ENCODE data around the gene FADS1. TPM values are rescaled to one million over a fixed set of nuclear protein-coding genes. Genes with fewer than 3 reads are reported as not detected.

Gene FADS1
- total RNA-seq, 1 donor from 2014 or later, result 74.6 TPM

- H3K4me1 ChIP-seq (ENCODE audit: insufficient read depth, low read length), result peaks cover 14% of the 10 kb centered on the region
- H3K9ac ChIP-seq (ENCODE audit: low read length), result no peak overlapping the region
- peaks cover 16% of the 10 kb centered on the region for H4K20me1 ChIP-seq (ENCODE audit: insufficient read depth, low read length)
- no peaks in the 10 kb centered on the region for H3K9me3 ChIP-seq (ENCODE audit: insufficient read depth, low read depth, low read length)
- no peaks in the 10 kb centered on the region for H3K9me3 Mint-ChIP-seq (ENCODE audit: unreplicated experiment)
- no peaks in the 10 kb centered on the region for H3K27me3 Mint-ChIP-seq (ENCODE audit: low read depth, unreplicated experiment)
- H3K27ac ChIP-seq (ENCODE audit: low read depth, low read length), result no peak overlapping the region
- no peak overlapping the region for H2AFZ ChIP-seq (ENCODE audit: low read depth, low read length)
- no peaks in the 10 kb centered on the region for H3K27me3 ChIP-seq (ENCODE audit: insufficient read depth, low read length)
- no peak overlapping the region for H3K4me3 ChIP-seq (ENCODE audit: insufficient read depth, low read depth, low read length)
- no peak overlapping the region for H3K4me3 Mint-ChIP-seq (ENCODE audit: unreplicated experiment)
- FAIRE-seq (no peak), DNase-seq (ENCODE audit: low read depth) (no peak)
- TF ChIP-seq, protein P1, sequence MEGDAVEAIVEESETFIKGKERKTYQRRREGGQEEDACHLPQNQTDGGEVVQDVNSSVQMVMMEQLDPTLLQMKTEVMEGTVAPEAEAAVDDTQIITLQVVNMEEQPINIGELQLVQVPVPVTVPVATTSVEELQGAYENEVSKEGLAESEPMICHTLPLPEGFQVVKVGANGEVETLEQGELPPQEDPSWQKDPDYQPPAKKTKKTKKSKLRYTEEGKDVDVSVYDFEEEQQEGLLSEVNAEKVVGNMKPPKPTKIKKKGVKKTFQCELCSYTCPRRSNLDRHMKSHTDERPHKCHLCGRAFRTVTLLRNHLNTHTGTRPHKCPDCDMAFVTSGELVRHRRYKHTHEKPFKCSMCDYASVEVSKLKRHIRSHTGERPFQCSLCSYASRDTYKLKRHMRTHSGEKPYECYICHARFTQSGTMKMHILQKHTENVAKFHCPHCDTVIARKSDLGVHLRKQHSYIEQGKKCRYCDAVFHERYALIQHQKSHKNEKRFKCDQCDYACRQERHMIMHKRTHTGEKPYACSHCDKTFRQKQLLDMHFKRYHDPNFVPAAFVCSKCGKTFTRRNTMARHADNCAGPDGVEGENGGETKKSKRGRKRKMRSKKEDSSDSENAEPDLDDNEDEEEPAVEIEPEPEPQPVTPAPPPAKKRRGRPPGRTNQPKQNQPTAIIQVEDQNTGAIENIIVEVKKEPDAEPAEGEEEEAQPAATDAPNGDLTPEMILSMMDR (IDR thresholded peaks at IDR 0.05; ENCODE audit: insufficient read depth, low read depth, low read length), result no peak
- TF ChIP-seq EZH2 (IDR thresholded peaks at IDR 0.05; ENCODE audit: insufficient read depth, low read length), result no peak
- H3K36me3 Mint-ChIP-seq (ENCODE audit: low read depth, unreplicated experiment), result peaks cover 4% of the 10 kb centered on the region
- peaks cover 30% of the 10 kb centered on the region for H3K79me2 ChIP-seq (ENCODE audit: insufficient read depth, low read length)
- H3K4me2 ChIP-seq (ENCODE audit: low read length), result no peak overlapping the region
- H3K36me3 ChIP-seq (ENCODE audit: insufficient read depth, low read length), result no peaks in the 10 kb centered on the region
- H3K4me1 Mint-ChIP-seq (ENCODE audit: low read depth, unreplicated experiment), result peaks cover 19% of the 10 kb centered on the region
- no peak overlapping the region for H3K27ac Mint-ChIP-seq (ENCODE audit: unreplicated experiment)
Measured at GRCh38 chr11:61763930-61764605, 52.7 kb downstream of the FADS1 start.

GRCh38 chr11:61762798-61763197 lies 54.0 kb downstream of the FADS1 start:
- H3K27me3 ChIP-seq (ENCODE audit: insufficient read depth, low read length), result no peaks in the 10 kb centered on the region
- no peaks in the 10 kb centered on the region for H3K9me3 Mint-ChIP-seq (ENCODE audit: unreplicated experiment)
- H3K9ac ChIP-seq (ENCODE audit: low read length), result no peak overlapping the region
- H3K36me3 Mint-ChIP-seq (ENCODE audit: low read depth, unreplicated experiment), result peaks cover 4% of the 10 kb centered on the region
- no peak overlapping the region for H3K4me3 Mint-ChIP-seq (ENCODE audit: unreplicated experiment)
- TF ChIP-seq, protein P1 (IDR thresholded peaks at IDR 0.05; ENCODE audit: insufficient read depth, low read depth, low read length), result no peak
- H3K4me1 ChIP-seq (ENCODE audit: insufficient read depth, low read length), result peaks cover 17% of the 10 kb centered on the region
- no peaks in the 10 kb centered on the region for H3K9me3 ChIP-seq (ENCODE audit: insufficient read depth, low read depth, low read length)
- DNase-seq (ENCODE audit: low read depth) (no peak), FAIRE-seq (no peak)
- H3K27ac ChIP-seq (ENCODE audit: low read depth, low read length), result no peak overlapping the region
- H3K27ac Mint-ChIP-seq (ENCODE audit: unreplicated experiment), result no peak overlapping the region
- H4K20me1 ChIP-seq (ENCODE audit: insufficient read depth, low read length), result peaks cover 19% of the 10 kb centered on the region
- H3K27me3 Mint-ChIP-seq (ENCODE audit: low read depth, unreplicated experiment), result no peaks in the 10 kb centered on the region
- peak overlapping the region; percentile 19 for H3K4me2 ChIP-seq (ENCODE audit: low read length)
- peaks cover 19% of the 10 kb centered on the region for H3K4me1 Mint-ChIP-seq (ENCODE audit: low read depth, unreplicated experiment)
- no peak overlapping the region for H3K4me3 ChIP-seq (ENCODE audit: insufficient read depth, low read depth, low read length)
- H2AFZ ChIP-seq (ENCODE audit: low read depth, low read length), result no peak overlapping the region
- no peaks in the 10 kb centered on the region for H3K36me3 ChIP-seq (ENCODE audit: insufficient read depth, low read length)
- H3K79me2 ChIP-seq (ENCODE audit: insufficient read depth, low read length), result peaks cover 42% of the 10 kb centered on the region

DNA sequence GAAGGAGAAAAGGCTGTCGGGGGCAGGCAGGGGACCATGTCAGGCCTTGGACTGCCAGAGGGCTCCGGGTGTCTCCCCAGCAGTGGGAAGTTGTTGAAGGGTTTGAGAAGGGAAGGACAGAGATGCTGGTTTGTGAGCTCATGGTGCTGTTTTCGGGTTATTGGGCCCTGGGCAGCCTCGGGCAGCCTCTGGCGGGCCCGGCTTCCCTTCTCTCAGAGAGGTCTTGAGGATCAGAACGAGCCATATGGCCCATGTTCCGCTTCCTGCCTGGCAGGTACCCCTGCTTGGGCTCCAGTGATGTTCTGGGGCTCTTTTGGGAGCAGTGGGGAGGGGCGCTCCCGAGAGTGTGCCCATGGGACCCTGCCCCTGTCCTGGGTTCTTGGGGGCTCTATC lies 54.6 kb downstream of the FADS1 start:
- peaks cover 4% of the 10 kb centered on the region for H3K36me3 Mint-ChIP-seq (ENCODE audit: low read depth, unreplicated experiment)
- no peaks in the 10 kb centered on the region for H3K9me3 ChIP-seq (ENCODE audit: insufficient read depth, low read depth, low read length)
- H3K27ac Mint-ChIP-seq (ENCODE audit: unreplicated experiment), result no peak overlapping the region
- no peak overlapping the region for H3K27ac ChIP-seq (ENCODE audit: low read depth, low read length)
- no peaks in the 10 kb centered on the region for H3K9me3 Mint-ChIP-seq (ENCODE audit: unreplicated experiment)
- no peak overlapping the region for H3K9ac ChIP-seq (ENCODE audit: low read length)
- H3K27me3 ChIP-seq (ENCODE audit: insufficient read depth, low read length), result no peaks in the 10 kb centered on the region
- H3K27me3 Mint-ChIP-seq (ENCODE audit: low read depth, unreplicated experiment), result no peaks in the 10 kb centered on the region
- peaks cover 23% of the 10 kb centered on the region for H3K4me1 ChIP-seq (ENCODE audit: insufficient read depth, low read length)
- H3K36me3 ChIP-seq (ENCODE audit: insufficient read depth, low read length), result no peaks in the 10 kb centered on the region
- no peak overlapping the region for H2AFZ ChIP-seq (ENCODE audit: low read depth, low read length)
- TF ChIP-seq, protein P1 (IDR thresholded peaks at IDR 0.05; ENCODE audit: insufficient read depth, low read depth, low read length), result no peak
- no peak for TF ChIP-seq EZH2 (IDR thresholded peaks at IDR 0.05; ENCODE audit: insufficient read depth, low read length)
- H3K4me2 ChIP-seq (ENCODE audit: low read length), result no peak overlapping the region
- no peak overlapping the region for H3K4me3 ChIP-seq (ENCODE audit: insufficient read depth, low read depth, low read length)
- no peak for DNase-seq (ENCODE audit: low read depth)
- H3K4me3 Mint-ChIP-seq (ENCODE audit: unreplicated experiment), result no peak overlapping the region
- peaks cover 19% of the 10 kb centered on the region for H4K20me1 ChIP-seq (ENCODE audit: insufficient read depth, low read length)
- peaks cover 48% of the 10 kb centered on the region for H3K79me2 ChIP-seq (ENCODE audit: insufficient read depth, low read length)
- no peak for FAIRE-seq
- H3K4me1 Mint-ChIP-seq (ENCODE audit: low read depth, unreplicated experiment), result peaks cover 19% of the 10 kb centered on the region

Data from astrocyte (in vitro differentiated cells and primary cell).